Iris pigment epithelial cell (primary cell): ENCODE data around the gene USP6NL.
"Not testable (repeated sequence)": the region's sequence is repeated elsewhere in the genome, so short reads cannot be mapped to it uniquely, and the experiment has no call there.

Experiments used
- DNase-seq: peaks from one replicate; pipeline ENCODE4 v3.0.0-alpha.2; 2011; ENCODE audit warnings: low read depth

The USP6NL gene

DNA sequence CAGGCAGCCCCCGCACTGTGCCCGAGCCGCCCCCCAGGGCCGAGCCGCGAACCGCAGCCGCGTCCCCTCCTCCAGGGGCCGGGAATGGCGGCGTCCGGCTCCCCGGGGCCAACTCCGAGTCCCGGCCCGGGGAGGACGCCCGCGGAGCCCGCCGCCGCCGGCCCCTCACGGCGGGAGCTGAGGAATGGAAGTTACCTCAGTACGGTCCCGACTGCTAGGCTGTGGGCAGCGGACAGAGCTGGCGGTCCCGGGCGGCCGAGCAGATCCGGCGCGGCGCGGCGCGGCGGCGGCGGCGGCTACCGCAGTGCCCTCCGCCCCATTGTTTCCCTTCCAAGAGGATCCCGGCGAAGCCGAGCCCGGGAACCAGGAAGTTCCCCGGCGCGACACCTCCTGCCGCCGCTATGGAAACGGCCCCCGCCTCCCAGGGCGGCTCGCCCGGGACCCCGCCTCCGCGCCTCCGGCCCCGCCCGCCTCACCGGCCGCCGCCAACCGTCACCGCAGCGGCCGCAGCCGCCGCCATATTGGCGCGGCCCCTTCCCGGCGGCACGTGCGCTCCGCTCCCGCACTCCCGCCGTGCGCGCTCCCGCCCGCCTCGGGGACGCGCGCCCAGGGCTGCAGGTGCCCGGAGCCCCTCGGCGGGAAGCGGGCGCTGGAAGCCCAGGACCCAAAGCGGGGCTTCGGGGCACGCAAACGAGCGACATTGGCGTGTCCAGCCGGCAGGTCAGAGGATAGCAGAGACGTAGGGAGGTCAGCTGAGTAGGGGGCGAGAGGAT is at the start of gene USP6NL:
Gene USP6NL, minus strand, starts transcription at position 403 of the 773 bp plus-strand sequence. CDS start 14,016 bp downstream, outside the sequence.
- DNase-seq: peak; percentile 77

DNA sequence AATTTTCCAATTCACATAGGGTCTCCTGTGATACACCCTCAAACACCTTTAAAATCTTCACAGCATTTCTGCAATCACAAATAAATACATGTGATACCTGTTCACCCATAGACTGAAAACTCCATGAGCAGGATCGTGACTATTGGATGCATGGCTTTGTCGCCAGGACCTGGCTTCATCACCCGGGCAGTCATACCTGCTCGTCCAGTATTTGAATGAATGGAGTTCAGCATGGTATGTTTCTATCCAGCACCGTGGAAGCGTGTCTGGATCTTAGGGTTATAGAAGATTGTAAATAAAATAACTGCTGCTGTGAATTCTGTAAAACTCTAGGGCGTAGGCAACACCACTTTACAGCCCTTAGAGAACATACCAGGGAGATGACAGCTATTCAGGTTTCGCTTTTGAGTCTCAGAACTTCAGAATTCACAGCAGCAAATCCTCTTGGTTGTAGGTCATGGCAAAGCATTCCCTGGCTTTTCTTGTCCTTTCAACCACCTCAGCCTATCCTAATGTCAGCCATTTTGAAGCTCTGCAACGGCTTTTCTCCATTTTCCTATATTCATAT is 47.4 kb upstream of the USP6NL start:
- DNase-seq: no peak

GRCh38 chr10:11655836-11656235 is 44.4 kb upstream of the USP6NL start:
- DNase-seq: no peak

DNA sequence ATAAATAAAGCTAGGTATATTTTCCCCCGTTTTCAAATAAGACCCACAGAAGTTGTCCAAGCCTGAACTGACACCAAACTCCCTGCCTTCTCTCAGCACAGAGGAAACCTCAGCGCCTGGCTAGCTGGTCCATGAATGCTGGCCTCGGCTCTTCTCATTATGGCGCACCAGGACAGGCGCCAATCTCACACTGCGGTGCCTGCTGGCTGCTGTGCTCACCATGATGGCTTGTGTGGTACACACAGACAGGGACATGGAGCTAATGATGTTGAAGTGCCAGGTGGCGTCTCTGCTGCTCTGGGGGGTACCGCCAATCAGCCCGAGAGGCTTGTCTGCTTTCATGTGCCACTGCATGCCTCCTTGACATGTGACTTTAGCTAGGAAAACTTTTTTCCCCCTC is 43.2 kb upstream of the USP6NL start:
- no peak for DNase-seq

DNA sequence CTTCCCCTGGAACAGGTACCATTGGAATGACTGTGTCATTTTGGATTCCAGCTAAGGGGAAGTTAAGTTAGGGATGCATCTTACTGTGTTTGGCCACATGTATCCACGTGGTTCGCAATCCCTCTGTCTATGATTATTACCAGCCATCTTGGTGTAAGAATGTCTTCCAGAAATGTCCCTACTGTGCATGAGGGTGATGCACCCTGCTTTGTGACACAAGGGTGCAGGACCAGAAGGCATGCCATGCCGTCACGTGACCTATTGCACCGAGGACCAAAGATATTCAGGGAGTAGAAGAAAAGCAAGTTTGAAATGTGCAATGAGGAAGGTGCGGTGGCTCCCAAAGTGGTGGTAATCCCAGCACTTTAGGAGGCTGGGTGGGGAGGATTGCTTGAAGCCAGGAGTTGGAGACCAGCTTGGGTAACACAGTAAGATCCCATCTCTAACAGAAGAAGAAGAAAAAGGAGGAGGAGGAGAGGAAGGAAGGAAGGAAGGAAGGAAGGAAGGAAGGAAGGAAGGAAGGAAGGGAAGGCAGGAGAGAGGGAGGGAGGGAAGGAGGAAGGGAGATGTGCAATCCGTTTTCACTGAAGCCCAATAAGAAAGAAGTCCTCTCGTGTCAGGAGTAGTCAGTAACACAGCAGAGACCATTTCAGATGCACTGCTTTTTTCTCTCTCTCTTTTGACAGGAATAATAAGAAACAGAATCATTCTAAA is 42.5 kb upstream of the USP6NL start:
- no peak for DNase-seq

GRCh38 chr10:11647676-11648075 is 36.2 kb upstream of the USP6NL start:
- DNase-seq: peak; percentile 28

DNA sequence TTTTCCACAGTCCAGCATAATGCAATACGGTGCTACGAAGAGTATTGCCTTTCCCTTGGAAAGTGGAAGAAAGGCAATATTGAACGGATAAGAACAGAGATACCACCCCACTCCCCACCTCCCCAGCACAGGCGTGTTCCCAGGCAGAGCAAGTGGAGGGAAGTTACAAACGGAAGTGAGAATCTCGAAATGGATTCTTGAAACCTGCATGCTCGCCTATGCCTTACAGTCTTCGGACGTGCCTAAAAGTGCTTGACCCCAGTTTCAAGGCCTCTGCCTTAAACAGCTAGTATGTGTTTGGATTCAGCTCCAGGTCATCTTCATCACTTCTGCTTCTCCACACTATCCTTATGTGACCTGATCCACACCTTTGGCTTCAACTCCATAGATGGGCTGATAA is 35.0 kb upstream of the USP6NL start:
- DNase-seq: no peak

DNA sequence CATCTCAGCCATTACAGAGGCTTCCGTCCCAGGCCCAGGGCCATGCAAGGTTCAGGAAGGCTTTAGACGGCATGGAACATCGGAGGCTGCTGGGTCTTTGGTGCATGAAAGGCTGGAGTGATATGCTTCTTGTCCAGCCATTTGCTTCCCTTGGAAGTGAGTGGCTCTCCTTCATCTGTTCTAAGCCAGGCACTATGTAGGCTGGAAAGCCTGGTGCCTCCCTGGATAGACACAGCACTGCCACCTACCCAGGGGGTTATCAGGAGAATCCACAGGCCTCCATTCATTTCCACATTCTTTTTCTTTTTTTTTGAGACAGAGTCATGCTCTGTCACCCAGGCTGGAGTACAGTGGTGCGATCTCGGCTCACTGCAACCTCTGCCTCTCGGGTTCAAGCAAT is 31.6 kb upstream of the USP6NL start:
- DNase-seq: no peak

- no peak for DNase-seq
These were observed 31.1 kb upstream of the USP6NL start for GRCh38 chr10:11642566-11642965.

DNA sequence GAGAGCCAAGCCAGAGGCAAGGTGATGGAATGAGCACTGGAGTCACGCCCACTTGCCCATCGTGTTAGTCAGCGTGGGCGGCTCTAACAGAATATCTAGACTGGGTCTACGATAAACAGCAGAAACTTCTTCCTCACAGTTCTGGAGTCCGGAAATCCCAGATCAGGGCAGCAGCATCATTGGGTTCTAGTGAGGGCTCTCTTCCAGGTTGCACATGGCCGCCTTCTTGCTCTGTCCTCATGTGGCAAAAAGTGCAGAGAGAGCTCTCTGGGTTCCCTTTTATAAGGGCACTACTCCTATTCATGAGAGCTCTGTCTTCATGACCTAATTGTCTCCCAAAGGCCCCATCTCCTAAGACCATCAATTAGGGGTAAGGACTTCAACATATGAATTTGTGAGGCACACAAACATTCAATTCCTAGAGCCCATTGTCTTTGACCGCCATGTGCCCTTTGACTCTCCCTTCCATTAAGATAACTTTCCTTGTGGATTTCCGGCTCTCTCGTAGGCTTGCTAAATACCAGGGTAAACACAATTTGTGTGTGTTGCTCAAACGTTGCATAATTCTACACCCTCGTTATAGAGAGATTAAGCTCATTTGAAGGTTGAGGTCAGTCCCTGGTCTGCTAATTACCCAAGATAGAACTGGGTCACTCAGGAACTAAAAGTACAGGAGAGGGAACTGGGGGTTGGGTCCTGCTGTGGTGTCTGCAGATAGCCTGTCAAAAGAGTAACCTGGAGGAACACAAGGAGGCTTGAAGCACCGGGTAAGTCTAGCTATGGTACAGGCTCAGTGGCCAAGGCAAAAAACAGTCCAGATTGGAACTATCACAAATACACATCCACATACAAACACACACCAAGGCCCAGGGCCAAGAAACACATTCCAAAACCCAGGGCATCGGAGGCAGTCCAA is 28.7 kb upstream of the USP6NL start:
- DNase-seq: no peak

GRCh38 chr10:11639362-11639761 is 27.9 kb upstream of the USP6NL start:
- no peak for DNase-seq

DNA sequence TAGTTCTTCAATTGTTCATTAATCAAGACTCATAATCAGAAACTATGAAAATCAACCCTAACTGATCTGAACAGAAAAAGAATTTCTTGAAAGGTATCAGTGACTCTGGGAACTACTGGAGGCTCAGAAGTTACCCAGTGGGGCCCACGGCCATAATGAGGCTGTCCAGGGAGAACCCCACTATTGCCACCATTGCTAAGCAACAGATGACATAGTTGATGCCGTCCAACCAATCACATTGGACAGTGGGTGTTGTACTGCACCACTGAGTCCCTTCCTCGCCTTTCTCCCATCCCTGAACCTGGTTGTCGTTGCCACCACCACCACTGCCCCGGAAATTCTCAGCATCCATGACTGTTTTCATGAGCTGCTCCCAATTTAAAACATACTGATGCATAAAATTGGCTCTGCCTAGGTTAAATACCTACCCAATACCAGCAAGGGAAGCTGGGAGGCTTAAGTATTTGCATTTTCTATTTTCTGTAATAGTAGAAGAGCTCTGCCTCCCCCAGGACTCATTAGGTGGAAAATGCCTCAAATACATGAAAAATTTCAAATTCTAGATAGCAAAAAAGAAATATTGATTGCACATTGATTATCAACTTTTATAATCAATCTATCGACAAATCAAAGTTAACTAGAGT is 26.7 kb upstream of the USP6NL start:
- DNase-seq: no peak

DNA sequence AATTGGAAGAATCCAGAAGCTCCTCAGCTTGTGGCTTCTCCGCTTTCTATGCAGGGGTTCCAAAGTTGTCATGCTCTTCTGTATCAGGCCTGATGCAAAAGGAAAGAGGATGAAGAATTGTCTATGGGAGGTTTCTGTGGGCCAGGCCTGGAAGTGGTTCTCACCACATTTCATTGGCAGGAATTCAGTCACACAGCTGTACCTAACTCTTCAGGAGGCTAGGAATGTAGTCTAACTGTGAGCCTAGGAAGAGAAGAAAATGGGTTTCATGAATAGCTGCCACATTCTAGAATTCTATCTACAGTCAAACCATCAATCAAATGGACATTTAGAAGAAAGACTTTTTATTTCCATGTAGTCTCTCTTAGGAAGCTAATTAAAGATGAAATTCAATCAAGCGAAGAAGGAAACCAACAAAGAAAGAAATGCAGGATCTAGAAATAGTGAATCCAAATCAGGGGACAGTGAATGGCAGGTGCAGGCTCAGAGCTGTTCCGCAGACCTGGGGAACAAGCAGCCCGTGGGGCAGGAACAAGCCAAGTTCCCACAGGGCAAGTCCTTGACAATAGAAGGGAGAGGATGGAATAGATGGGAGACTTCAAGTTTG is 25.4 kb upstream of the USP6NL start:
- no peak for DNase-seq

- no peak for DNase-seq
These were observed 20.6 kb upstream of the USP6NL start for GRCh38 chr10:11631890-11632587.

- DNase-seq: no peak
These were observed 19.8 kb upstream of the USP6NL start for GRCh38 chr10:11631291-11631690.

DNA sequence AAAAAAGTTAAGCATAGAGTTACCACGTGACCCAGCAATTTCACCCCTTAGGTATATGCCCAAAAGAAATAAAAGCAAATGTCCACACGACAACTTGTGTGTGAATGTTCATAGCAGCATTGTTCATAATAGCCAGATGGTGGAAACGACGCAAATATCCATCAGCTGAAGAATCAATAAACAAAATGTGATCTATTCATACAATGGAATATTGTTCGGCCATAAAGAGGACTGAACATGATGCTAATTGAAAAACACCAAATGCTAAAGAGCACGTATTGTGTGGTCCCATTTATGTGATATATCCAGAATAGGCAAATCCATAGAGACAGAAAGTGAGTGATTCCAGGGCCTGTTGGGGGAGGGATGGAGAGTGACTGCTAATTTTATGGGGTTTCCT is 18.3 kb upstream of the USP6NL start:
- DNase-seq: no peak

DNA sequence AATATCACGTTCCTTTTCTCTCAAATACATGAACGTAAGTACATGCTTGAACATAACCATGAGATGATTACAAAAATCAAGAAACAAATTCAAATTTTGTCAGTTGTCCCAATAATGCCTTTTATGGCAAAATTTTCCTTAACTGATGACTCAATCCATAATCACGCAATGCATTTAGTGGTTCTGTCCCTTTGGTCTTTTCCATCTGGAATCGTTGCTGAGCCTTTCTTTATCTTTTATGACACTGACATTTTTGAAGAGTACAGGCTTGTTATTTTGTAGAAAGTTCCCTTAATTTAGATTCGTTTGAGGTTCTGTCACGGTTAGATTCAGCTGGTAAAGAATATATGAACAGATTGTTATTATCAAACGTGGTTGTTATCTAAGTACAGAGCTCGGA is 16.5 kb upstream of the USP6NL start:
- not testable (repeated sequence) for DNase-seq

DNA sequence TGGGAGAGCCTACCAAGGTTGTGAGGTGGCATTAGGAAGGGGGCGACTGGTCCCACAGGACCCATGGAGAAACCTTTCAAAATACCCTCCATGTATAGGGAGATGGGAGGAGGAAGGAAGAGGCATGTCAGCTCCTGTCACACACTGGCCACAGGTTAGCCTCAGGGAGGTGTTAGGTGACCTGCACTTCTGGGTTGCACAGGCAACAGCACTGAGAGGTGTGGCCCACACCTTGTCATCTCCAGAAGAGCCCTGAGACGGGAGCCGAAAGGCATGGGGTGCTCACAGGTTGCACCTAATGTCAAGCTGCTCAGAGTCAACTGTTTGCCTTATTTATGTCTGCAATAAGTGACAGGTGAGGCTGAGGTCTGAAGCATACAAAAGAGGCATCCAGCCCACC is 14.6 kb upstream of the USP6NL start:
- no peak for DNase-seq

DNA sequence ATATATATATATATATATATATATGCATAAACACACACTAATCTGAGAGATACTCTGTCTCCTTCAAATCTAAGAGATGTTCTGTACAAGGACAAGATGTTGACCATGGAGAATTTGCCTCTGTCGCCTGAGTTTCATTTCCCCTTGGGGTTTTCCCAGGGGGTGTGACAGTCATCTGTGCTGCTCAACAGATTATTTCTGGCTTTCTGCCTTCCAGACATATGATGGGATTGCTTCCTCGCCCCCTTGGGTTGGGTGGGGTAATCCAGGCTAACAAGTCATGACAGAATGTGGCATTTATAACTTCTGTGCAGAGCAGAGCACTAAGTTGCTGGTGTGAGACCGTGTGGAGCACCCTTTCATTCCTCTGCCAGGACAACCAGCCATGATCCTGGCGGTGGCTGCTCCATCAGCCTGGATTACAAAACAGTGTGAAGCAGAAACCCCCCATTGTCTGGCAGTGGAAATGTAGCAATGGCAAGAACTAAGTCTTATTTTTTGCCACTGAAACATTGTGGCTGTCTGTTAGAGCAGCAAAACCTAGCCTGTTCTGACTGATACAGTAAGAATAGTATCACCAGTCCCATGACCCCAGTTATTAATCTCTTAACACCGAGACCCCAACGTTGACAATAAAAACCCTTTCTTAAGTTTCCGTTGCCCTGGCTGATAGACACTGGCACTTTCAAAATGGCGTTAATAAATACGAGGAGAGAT is 13.7 kb upstream of the USP6NL start:
- no peak for DNase-seq

DNA sequence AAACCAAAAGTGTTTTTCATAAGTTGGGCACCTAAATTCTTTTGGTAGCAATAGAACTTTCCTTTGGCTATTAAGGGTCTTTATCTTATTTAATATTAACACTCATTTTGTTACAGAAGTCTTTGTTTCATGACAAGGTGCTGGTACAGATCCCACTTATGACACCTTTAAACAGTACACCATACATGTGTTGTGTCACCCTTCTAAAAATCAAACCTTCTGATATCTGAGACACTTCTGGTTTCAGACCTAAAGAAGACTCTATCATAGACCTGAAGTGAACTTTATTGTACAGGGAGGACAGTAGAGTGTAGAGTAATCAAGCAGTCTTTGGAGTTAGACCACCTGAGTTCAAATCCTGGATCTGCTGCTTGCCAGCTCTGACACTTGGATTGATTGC is 5.8 kb upstream of the USP6NL start:
- DNase-seq: no peak
